ENCODE measurements around the gene OSCP1. TPM values are rescaled to one million over a fixed set of nuclear protein-coding genes. Genes with fewer than 3 reads are reported as not detected.
"Not testable (repeated sequence)": the region's sequence is repeated elsewhere in the genome, so short reads cannot be mapped to it uniquely, and the experiment has no call there.

OSCP1 gene
- total RNA-seq, 8 experiments from 2014 or later, result 7.5 to 31.1 (median 24.6) TPM

DNA sequence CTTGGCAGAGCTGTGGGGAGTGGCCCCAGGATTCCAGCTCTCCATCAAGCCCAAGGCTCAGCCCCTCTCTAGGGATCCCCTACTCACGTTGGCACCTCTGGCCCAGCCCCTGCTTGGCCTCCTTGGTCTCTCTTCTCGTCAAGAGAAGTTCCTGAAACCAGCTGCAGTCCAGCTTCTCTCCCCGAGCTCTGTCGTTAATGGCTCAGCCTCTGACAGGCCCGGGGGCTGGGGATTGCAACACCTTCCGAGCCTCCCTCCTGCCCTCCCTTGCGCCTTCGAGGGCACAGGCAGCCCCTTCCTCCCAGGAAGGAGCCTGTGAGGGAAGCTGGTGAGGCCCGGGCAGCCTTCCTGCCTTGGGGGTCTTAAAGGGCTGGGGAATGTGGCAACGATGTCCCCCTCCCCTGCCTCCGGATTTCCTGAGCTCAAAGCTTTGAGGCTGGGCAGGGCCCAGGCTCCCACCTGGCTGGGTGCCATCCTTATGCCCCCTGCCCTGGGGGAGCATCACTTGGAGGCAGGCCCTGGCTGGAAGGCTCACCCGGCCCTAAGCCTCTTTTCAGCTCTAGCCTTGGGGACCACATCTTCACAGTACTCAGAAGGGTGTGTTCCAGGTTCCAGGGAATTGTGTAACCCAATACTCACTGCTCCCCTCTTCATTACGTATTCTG is 32.6 kb upstream of the OSCP1 start, which contains the start of gene CSF3R:
TSS of gene CSF3R (minus strand) at position 190 of the 665 bp plus-strand sequence. CDS start 3,417 bp downstream, outside the sequence.
- in situ Hi-C loops (cut with MboI; ENCODE audit: low pct_unique_long_range_greater_than_20kb in 2 of 9, low sequenced_read_pairs in 9 of 9, unreplicated experiment in 9 of 9), result no loop called here
- WGBS, 10 experiments, result 60 to 100% (median 78%) methylated on average over 1 to 9 of the region's 13 CpGs; no CpG with 5 or more reads in 5 of the 10 experiments
- peaks cover 6 to 23% of the 10 kb centered on the region in 2 donors for H3K4me1 ChIP-seq (replicated peaks in 1 of 2)
- ATAC-seq (replicated peaks in 6 of 8), result peak in 6 of 8 experiments; percentile 8 to 30 (median 16)
- no peak within 1 kb of the TSS for H3K27ac ChIP-seq
- no peak within 1 kb of the TSS for H3K4me3 ChIP-seq

DNA sequence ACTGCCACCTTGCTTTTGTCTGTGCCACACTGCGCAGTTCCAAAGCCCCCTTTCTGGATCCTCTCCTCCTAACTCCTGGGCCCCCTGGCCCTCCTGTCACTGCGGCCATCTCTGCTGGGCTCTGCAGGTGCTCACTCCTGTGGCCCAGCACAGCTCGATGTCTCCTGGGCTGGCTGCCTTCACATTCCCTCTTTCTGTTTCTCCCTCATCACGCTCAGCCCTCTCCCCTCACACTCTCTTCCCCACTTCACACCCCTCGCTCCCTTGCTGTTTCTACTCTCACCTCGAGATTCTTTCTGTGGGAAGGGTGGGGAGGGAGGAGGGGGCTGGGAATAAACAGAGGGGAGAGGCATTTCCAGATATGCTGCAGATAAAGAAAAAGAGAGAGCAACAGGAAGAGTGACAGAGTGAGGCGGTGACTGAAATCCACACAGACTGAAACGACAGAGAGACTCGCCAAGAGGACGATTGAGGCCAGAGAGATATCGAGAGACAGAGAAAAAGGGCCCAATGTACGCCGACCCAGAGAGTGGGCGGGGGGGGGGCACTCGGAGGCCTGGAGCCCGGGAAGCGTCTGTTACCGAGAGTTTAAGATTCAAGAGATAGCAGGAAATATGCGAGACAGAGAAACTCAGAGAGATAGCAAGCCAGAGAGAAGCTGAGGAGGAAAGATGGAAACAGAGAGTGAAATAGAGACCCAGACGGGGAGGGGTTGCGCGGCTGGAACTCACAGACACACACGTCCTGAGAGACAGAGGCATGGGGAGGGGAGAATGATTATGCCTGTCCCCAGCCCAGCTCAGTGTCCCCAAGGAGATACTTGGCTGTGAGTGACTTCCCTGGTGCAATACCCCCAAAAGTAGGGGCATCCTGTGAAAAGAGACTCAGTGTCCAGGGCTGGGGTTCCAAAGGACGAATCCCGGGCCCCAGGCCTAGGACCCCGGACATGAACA is 31.8 kb upstream of the OSCP1 start:
- Histone ChIP-seq H3K27ac (no peak overlapping the region), H3K4me3 (no peak overlapping the region), H3K4me1 (replicated peaks in 1 of 2) (peaks cover 6 to 23% of the 10 kb centered on the region in 2 donors)
- peak in 5 of 8 experiments; percentile 33 to 48 (median 38) for ATAC-seq (replicated peaks in 6 of 8)
- WGBS, 10 experiments, result 16 to 100% (median 66%) methylated on average over 1 to 24 of the region's 26 CpGs; no CpG with 5 or more reads in 1 of the 10 experiments
- in situ Hi-C loops (cut with MboI; ENCODE audit: low pct_unique_long_range_greater_than_20kb in 2 of 9, low sequenced_read_pairs in 9 of 9, unreplicated experiment in 9 of 9), result no loop called here

DNA sequence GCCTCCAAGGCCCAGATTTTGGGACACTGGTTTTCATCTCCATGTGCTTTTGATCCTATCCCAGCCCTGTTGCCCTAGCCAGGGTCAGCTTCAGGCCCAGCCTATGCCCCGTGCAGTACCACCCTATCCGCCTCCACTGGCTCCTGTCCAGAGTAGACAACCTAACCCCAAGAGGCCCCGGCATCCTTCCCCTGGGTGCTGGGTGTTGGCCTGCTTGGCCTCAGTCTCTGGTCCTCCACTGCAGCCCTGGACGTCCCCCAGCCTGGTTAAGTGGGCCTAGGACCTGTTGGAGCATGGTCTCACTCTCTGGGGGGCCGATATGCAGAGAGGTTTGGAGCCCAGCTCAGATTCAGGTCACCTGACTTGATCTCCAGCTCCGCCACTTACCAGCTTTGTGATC is 30.8 kb upstream of the OSCP1 start:
- Histone ChIP-seq H3K27ac (no peak overlapping the region), H3K4me3 (no peak overlapping the region), H3K4me1 (replicated peaks in 1 of 2) (peaks cover 6 to 23% of the 10 kb centered on the region in 2 donors)
- peak in 3 of 8 experiments; percentile 5 to 21 (median 5) for ATAC-seq (replicated peaks in 6 of 8)
- WGBS, 10 experiments, result 76 to 100% (median 93%) methylated on average over 2 to 6 of the region's 6 CpGs; no CpG with 5 or more reads in 6 of the 10 experiments
- in situ Hi-C loops (cut with MboI; ENCODE audit: low pct_unique_long_range_greater_than_20kb in 2 of 9, low sequenced_read_pairs in 9 of 9, unreplicated experiment in 9 of 9), result no loop called here

DNA sequence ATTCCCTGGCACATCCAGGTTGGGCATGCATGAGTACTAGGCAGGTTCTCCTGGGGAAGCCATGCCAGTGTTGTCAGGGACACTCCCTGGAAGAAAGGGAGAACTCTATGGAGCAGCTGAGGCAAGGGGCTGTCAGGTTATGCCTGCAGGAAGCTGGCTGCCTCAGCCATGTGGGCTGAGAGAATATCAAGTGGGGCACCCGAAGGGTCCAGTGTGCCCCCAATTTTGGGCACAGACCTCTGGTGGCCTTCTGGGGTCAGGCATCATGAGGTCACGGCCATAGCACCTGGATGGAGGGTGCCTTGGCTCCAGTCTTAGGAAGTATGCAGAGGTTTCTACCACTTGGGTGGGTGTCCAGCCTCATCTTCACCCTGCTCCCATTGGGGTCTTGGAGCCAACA is 29.9 kb upstream of the OSCP1 start:
- ATAC-seq (replicated peaks in 6 of 8), result no peak
- H3K4me1 ChIP-seq (replicated peaks in 1 of 2), result peaks cover 15 to 32% of the 10 kb centered on the region in 2 donors
- 40 to 83% (median 80%) methylated on average over 1 of the region's 2 CpGs; no CpG with 5 or more reads in 7 of the 10 experiments for WGBS, 10 experiments
- no peak overlapping the region for H3K4me3 ChIP-seq
- no peak overlapping the region for H3K27ac ChIP-seq
- in situ Hi-C loops (cut with MboI; ENCODE audit: low pct_unique_long_range_greater_than_20kb in 2 of 9, low sequenced_read_pairs in 9 of 9, unreplicated experiment in 9 of 9), result no loop called here

DNA sequence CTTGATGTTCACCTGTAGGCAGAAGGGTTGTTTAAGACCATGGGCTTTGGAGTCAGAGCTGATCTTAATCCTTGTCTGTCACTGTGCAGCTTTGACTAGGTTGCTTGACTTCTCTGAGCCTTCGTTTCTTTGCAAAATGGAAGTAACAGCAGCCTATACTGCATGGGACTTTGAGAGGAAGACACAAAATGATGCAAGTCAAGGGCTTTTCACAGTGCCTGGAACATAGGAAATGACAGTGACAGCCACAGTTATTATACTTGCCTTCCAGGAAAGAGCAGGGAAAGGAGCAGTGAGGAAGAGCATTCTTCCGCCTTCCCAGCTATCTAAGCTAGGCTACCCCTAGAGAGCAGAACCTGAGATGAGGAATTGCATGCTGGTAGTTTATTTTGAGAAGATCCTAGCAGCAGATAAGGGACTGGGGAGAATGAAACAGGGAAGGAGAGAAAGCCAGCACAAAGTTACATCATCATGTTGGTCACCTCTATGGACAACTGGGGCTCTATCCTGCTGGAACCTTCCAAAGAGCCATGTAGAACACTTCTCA is 29.3 kb upstream of the OSCP1 start:
- in situ Hi-C loops (cut with MboI; ENCODE audit: low pct_unique_long_range_greater_than_20kb in 2 of 9, low sequenced_read_pairs in 9 of 9, unreplicated experiment in 9 of 9), result no loop called here
- ATAC-seq (replicated peaks in 6 of 8), result no peak
- WGBS, 10 experiments, result 25 to 83% (median 79%) methylated on average over 1 to 2 of the region's 2 CpGs; no CpG with 5 or more reads in 3 of the 10 experiments
- H3K4me1 ChIP-seq (replicated peaks in 1 of 2), result peaks cover 16 to 33% of the 10 kb centered on the region in 2 donors
- no peak overlapping the region for H3K27ac ChIP-seq
- no peak overlapping the region for H3K4me3 ChIP-seq

DNA sequence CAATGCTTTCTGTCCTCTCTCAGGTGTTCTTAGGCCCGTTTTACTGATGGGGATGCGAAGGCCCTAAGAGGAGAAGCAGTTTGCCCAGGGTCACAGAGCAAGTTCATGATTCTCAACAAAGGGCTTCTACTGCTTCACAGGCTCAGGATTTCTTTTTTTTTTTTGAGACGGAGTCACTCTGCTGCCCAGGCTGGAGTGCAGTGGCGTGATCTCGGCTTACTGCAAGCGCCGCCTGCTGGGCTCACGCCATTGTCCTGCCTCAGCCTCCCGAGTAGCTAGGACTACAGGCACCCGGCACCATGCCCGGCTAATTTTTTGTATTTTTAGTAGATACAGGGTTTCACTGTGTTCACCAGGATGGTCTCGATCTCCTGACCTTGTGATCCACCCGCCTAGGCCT is 27.4 kb upstream of the OSCP1 start:
- H3K4me3 ChIP-seq, result not testable (repeated sequence)
- 60 to 98% (median 80%) methylated on average over 1 to 9 of the region's 13 CpGs; no CpG with 5 or more reads in 4 of the 10 experiments for WGBS, 10 experiments

DNA sequence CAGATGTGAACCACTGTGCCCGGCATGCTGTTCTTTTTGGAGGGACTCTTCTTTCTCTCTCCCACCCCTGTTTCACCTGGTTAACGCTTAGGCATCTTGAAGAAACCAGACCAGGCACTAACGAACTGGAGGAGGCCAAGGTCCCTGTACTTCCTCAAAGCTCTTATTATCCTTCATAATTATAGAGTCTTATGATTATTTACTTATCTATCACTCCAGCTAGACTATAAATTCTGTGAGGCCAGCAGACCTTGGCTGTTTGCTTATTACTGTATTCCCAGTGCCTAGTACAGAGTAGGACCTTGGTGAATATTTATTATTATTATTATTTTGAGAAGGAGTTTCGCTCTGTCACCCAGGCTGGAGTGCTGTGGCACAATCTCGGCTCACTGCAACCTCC is 26.7 kb upstream of the OSCP1 start:
- H3K27ac ChIP-seq, result no peak overlapping the region
- H3K4me3 ChIP-seq, result no peak overlapping the region
- 25 to 100% (median 91%) methylated on average over 1 to 5 of the region's 5 CpGs for WGBS, 10 experiments
- ATAC-seq (replicated peaks in 6 of 8), result no peak
- in situ Hi-C loops (cut with MboI; ENCODE audit: low pct_unique_long_range_greater_than_20kb in 2 of 9, low sequenced_read_pairs in 9 of 9, unreplicated experiment in 9 of 9), result no loop called here
- H3K4me1 ChIP-seq (replicated peaks in 1 of 2), result peaks cover 21 to 27% of the 10 kb centered on the region in 2 donors

More for the DNA sequence above, 27.4 kb upstream of the OSCP1 start:
- ATAC-seq (replicated peaks in 6 of 8); H3K27ac ChIP-seq; in situ Hi-C loops (cut with MboI; ENCODE audit: low pct_unique_long_range_greater_than_20kb in 2 of 9, low sequenced_read_pairs in 9 of 9, unreplicated experiment in 9 of 9): not testable (repeated sequence)
- peaks cover 16 to 28% of the 10 kb centered on the region in 2 donors for H3K4me1 ChIP-seq (replicated peaks in 1 of 2)

DNA sequence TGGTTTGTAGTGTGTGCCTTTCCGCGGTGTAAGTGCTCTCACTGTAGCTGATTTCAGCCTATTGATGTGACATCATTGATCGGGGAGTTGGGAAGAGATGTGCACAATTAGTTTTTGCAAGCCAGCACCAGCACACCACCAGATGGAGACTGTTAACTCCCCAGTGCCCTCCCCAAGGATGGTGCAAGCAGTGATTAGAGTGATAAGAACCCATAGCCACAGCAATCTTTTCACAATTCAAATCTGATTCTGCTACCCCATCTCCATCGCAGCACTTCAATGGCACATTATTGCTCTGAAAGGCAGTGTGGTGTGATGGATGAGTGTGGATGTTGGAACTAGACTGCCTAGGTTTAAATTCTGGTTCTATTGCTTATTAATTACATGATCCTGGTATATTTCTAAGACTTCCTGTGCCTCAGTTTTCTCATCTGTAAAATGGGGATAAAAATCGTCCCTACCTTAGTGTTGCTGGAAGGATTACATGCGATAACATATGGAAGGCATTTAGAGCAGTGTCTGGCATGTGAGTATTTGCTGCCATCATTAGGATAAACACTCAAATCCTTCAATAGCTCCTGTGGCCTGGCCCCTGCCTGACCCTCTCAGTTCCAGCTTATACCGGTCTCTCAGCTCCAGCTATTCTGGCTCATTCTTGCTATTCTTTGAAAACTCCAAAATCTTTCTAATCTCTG is 25.8 kb upstream of the OSCP1 start:
- Histone ChIP-seq H3K4me3 (no peak overlapping the region), H3K27ac (peak overlapping the region; percentile 39 to 47), H3K4me1 (replicated peaks in 1 of 2) (peaks cover 23 to 27% of the 10 kb centered on the region in 2 donors)
- peak in 3 of 8 experiments; percentile 5 to 17 (median 14) for ATAC-seq (replicated peaks in 6 of 8)
- 45 to 100% (median 85%) methylated on average over 1 to 7 of the region's 7 CpGs for WGBS, 10 experiments
- in situ Hi-C loops (cut with MboI; ENCODE audit: low pct_unique_long_range_greater_than_20kb in 2 of 9, low sequenced_read_pairs in 9 of 9, unreplicated experiment in 9 of 9), result no loop called here

DNA sequence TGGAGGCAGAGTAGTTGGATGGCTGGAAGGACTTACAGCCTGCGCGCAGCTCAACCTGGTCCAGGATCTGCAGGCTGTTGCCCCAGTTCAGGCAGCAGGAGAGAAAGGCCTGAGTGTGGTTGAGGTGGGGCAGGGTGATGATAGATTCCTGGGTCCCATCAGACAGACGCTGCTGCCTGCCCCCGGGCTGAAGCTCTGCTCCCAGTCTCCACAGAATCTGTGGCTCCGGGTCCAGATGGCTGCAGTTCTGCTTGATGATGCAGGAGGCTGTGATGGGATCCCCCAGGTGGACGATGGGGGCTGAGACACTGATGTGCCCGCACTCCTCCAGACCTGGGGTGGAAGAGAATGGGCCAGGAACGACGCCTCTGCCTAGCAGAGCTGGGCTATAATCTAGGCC is 25.1 kb upstream of the OSCP1 start:
- WGBS, 10 experiments, result 40 to 100% (median 79%) methylated on average over 1 to 9 of the region's 9 CpGs; no CpG with 5 or more reads in 4 of the 10 experiments
- in situ Hi-C loops (cut with MboI; ENCODE audit: low pct_unique_long_range_greater_than_20kb in 2 of 9, low sequenced_read_pairs in 9 of 9, unreplicated experiment in 9 of 9), result no loop called here
- H3K4me3 ChIP-seq, result no peak overlapping the region
- peak overlapping the region; percentile 39 to 47 for H3K27ac ChIP-seq
- ATAC-seq (replicated peaks in 6 of 8), result no peak
- peaks cover 23 to 27% of the 10 kb centered on the region in 2 donors for H3K4me1 ChIP-seq (replicated peaks in 1 of 2)

DNA sequence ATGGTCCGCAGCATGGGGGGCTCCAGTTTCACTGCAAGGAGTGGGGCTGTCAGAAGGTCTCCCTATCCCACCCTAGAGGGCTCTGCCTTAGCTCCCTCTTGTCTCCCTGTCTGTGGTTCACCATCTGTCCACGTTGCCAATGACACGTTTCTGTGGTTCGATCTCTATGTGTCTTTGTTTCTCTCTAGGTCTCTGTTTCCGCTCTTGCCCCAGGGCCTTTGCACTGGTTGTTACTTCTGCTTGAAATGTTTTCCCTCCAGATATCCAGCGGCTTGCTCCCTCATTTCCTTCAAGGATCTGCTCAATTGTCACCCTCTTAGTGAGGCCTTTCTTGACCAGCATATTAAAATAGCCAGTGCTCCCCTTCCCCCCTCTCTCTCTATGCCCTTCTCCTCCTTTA is 22.4 kb upstream of the OSCP1 start:
- Histone ChIP-seq H3K4me3 (no peak overlapping the region), H3K27ac (no peak overlapping the region), H3K4me1 (replicated peaks in 1 of 2) (peaks cover 23 to 27% of the 10 kb centered on the region in 2 donors)
- ATAC-seq (replicated peaks in 6 of 8), result no peak
- WGBS, 10 experiments, result 33 to 100% (median 90%) methylated on average over 1 to 6 of the region's 6 CpGs; no CpG with 5 or more reads in 2 of the 10 experiments
- in situ Hi-C loops (cut with MboI; ENCODE audit: low pct_unique_long_range_greater_than_20kb in 2 of 9, low sequenced_read_pairs in 9 of 9, unreplicated experiment in 9 of 9), result no loop called here

DNA sequence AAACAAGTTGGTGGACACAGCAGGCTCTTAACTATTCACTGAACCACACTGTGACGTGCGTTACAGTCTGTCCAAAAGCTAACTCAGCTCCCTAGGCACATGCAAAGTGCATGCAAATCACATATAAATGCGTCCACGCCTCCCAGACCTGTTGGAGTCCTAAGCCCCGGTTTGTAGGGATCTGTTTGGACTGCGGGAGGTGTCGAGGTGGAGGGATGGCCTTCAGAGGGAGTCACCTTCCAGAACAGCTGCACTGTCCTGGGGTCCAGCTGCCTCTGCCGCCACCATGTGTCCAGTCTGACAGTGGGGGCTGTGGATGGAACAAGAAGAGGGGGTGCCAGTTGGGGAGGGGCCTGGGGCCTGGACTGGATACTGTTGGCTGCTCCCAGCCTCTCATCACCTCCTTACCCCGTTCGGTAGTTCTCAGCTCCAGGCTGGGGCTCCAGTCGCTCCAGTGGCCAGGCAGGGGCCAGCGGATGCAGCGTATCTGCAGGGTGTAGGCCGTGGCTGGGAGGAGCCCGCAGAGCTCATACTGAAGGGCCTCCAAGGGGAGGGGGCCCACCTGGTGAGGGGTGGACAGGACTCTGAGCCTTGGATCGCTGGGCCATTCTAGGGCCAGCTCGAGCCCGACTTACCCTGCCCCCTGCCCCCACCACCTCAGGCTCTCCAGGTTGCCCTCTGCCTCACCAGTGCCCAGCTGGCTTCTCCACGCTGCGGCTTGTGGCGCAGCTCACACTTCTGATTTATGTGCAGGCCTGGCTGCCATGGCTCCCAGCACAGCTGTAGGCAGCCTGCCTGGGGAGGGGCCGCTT is 21.8 kb upstream of the OSCP1 start:
- in situ Hi-C loops (cut with MboI; ENCODE audit: low pct_unique_long_range_greater_than_20kb in 2 of 9, low sequenced_read_pairs in 9 of 9, unreplicated experiment in 9 of 9), result no loop called here
- H3K4me3 ChIP-seq, result no peak overlapping the region
- H3K27ac ChIP-seq, result no peak overlapping the region
- ATAC-seq (replicated peaks in 6 of 8), result peak; percentile 54 to 98 (median 60)
- peaks cover 23 to 27% of the 10 kb centered on the region in 2 donors for H3K4me1 ChIP-seq (replicated peaks in 1 of 2)
- WGBS, 10 experiments, result 7 to 92% (median 76%) methylated on average over 1 to 9 of the region's 22 CpGs; no CpG with 5 or more reads in 5 of the 10 experiments

All from motor neuron (in vitro differentiated cells).